22Rv1 (cell line): ENCODE results near the gene DAB1.

Source experiments
- H3K27ac ChIP-seq: fragments of 450-650 bp; 2 replicates; pipeline ENCODE4 v1.5.1; 2017
- ZFX ChIP-seq: fragments of 450-650 bp; IDR thresholded peaks from 2 replicates; pipeline ENCODE4 v1.6.1; 2017; ENCODE audit warnings: antibody characterized with exemption, borderline replicate concordance
- TF ChIP-seq, protein P1 (sequence below): fragments of 450-650 bp; IDR thresholded peaks from 2 replicates; pipeline ENCODE4 v1.5.1; 2017; ENCODE audit warnings: mild to moderate bottlenecking

The DAB1 gene

DNA sequence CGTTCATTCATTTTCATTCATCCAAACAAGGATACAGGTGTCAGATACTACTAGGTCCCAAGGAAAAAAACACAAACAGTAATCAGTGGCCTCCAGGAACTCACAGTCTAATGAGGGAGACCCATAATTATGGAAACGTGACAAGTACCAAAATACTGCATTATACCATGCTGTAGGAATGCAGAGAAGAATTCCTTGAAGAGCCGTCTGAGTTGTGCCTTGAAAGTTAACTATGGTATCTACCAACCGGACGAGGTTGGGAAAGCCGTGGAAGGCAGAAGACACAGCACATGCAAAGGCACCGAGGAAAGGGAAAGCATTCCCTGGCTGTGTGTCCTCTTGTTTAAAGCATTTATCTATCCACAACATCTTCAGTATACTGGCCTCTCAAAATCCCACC lies 206.0 kb downstream of the DAB1 start:
- no peak for TF ChIP-seq ZFX
- TF ChIP-seq, protein P1, sequence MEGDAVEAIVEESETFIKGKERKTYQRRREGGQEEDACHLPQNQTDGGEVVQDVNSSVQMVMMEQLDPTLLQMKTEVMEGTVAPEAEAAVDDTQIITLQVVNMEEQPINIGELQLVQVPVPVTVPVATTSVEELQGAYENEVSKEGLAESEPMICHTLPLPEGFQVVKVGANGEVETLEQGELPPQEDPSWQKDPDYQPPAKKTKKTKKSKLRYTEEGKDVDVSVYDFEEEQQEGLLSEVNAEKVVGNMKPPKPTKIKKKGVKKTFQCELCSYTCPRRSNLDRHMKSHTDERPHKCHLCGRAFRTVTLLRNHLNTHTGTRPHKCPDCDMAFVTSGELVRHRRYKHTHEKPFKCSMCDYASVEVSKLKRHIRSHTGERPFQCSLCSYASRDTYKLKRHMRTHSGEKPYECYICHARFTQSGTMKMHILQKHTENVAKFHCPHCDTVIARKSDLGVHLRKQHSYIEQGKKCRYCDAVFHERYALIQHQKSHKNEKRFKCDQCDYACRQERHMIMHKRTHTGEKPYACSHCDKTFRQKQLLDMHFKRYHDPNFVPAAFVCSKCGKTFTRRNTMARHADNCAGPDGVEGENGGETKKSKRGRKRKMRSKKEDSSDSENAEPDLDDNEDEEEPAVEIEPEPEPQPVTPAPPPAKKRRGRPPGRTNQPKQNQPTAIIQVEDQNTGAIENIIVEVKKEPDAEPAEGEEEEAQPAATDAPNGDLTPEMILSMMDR = no peak

GRCh38 chr1:57214951-57215575 lies 208.8 kb downstream of the DAB1 start:
- no peak for TF ChIP-seq ZFX
- TF ChIP-seq, protein P1 = no peak

More for the DNA sequence above, 206.0 kb downstream of the DAB1 start:
- no peak overlapping the region for H3K27ac ChIP-seq

DNA sequence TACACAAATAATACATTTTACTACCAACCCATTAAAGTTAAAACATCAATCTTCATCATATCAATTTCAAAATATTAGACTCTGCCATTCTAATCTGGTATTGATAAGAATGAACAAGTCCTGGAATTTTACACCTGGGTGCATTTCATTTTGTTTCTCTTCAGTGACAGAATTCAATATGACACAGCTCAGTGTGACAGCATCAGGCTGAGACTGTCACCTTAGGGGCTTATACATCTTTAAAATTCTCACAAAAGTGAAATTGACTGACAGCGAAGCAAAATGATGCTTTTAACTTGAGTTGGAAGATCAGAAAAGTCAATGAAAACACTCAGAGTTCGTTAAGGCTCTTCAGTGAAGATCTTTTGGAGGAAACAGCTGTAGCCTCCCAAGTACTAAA lies 213.0 kb downstream of the DAB1 start:
- TF ChIP-seq, protein P1 = no peak
- no peak for TF ChIP-seq ZFX

More at GRCh38 chr1:57214951-57215575, 208.8 kb downstream of the DAB1 start:
- no peak overlapping the region for H3K27ac ChIP-seq

DNA sequence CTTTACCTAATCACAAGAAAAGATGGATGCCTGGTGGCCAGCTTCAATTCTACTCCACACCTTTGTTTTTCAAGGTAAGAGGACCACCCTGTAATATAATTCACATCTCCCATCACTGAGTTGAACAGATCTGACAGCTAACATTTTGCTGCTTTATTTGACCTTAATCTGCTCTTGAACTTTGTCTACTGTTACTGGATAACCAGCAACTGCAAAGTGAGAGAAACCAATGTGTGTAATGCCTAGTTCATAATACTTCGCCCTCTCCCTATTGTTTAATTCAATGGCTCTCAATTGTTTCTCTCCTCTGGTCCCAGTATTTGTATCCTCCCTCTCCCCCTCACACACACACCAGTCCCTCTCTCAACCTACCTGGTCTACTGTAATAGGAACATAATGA lies 214.4 kb downstream of the DAB1 start:
- no peak for TF ChIP-seq ZFX
- TF ChIP-seq, protein P1 = no peak
- no peak overlapping the region for H3K27ac ChIP-seq

More for the DNA sequence above, 213.0 kb downstream of the DAB1 start:
- H3K27ac ChIP-seq = no peak overlapping the region

- no peak overlapping the region for H3K27ac ChIP-seq
Observed at GRCh38 chr1:57208741-57209302, 215.0 kb downstream of the DAB1 start.

DNA sequence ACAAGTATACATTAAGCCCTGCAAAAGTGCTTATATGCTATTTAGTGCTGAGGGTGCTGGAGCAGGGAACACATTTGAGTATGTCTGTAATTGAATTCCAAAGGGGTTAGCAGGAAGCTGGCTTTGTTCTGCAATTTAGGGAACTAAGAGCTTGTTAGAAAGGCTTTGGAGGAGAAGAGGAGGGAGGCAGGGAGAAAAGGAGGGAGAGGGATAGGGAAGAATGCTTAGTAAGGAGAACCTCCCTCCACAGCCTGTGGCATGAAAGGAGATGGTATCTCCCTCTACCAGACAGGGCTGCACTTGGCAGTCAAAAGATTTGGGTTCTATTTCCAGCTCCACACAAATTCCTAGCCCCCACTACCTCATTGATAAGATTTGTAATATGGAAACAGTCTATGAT lies 217.8 kb downstream of the DAB1 start:
- TF ChIP-seq, protein P1 = no peak
- no peak for TF ChIP-seq ZFX
- H3K27ac ChIP-seq = no peak overlapping the region

More at GRCh38 chr1:57208741-57209302, 215.0 kb downstream of the DAB1 start:
- TF ChIP-seq ZFX = no peak
- TF ChIP-seq, protein P1 = no peak
